ENCODE results near the gene ARID5B.

The ARID5B gene

DNA sequence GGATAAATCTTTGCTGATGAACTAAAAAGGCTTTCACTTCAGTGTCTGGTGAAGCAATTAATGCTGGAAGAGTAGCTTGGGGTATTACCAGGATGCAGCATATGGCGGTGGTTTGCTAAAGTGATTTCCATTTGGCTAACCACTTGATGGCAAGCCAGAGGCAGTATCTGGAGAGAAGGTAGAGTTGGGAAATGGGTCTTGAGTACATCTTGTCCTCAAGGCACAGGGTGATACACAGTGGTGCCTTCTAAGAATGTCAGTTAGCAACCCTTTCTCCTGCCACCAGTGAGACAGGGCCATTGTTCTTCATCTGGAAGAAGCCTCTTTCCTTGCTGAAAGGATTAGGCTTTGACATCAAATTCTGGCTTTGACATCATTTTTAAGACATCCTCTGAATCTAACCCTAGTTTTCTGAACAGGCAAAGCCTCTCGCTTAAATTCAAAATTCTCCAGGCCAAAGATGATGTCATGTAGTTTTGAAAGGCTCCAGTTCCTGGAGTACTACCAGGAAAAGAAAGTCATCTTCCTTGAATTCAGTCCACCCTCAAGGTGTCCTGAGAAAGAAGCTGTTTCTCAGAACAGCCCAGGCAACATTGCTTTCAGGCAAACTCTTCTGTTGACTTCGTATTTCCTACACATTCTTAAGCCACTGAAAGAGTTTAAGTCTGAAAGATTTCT, 162.4 kb downstream of the ARID5B start:
- DNase-seq = no peak

DNA sequence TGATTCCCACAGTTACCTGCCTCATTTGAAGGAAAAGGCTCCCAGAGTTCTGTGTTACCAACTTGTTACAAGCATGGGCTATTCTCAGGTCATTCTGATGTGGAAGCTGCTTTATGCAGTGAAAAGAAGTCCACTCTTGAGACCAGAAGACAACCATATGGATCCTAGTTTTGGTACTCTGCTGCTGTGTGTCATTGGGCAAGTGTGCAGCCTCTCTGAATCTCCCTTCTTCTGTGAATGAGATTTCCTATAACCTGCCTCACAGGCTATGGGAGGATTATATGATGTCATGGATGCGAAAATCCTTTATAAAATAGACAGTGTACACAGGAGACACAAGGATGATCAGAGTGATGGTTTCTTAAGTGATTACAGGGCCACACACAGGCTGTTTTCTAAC, 166.1 kb downstream of the ARID5B start:
- no peak for DNase-seq

DNA sequence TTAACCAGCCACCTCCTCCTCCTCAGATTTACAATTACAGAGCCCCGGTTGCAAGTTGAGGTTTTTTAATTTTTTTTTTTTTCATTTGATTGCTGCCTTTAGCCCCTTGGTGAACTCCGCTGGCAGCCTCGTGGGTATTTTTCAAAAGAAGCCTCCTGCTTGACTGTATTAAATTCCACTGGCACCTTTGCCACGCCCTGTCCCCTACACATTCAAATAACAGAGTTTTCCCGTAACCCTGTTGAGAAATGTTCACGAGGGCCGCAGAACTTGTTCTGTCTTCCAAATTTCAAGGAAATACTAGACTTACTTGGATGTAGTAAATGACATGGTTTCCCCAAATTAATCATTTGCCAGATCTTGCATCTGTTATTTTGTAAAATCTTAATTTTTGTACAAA, 167.0 kb downstream of the ARID5B start:
- DNase-seq = no peak

DNA sequence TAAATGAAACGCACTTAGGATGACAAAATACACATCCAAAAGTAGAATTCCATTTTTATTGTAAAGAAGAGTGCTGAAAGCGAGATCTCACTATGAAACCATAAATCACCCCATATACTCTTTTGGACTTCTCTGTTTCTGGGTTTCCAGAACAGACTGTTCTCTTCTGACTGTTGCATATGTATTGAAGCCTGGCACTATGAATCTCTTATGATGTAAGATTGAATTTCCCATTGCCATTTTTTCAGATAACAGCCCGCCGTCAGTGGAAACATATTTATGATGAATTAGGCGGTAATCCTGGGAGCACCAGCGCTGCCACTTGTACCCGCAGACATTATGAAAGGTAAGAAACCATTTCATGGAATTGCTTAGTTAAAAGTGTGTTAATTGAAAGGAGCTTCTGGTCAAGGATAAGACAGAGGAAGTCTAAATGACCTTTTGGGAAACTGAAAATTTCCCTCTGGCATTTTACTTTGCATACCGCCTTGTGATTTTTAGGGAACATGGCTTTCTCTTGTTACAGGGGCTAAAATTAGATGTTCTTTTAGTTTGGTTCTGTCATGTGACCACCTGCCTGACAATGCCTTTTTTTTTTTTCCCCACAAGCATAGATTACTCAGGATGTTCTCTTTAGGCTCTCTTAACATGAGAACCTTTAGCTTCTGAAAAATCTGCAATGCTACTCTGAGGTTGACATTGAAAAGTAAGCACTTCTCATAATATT, 168.1 kb downstream of the ARID5B start:
- no peak for DNase-seq

- DNase-seq = no peak
Measured at GRCh38 chr10:62071846-62072281, 170.4 kb downstream of the ARID5B start.

DNA sequence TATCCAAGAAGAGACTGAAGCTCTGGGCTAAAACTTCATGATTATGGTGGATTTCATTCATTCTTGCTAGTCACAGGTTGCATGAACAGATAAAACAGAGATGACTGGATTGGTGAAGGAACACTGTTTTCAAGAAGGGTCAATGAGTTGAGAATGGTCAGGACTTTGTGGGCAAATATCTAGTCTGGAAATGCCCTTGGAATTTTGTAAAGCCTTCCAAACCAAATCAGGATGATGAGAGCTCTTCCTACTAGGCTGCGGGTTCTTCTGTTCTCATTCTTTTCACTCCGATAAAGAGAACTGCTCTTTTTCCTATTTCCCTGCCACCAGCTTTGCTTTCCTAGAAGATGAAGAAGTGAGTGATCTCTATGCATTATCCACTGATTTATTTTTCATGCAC, 171.4 kb downstream of the ARID5B start:
- DNase-seq = peak in 1 of 51 donors; percentile 52

GRCh38 chr10:62073429-62073828, 171.9 kb downstream of the ARID5B start:
- DNase-seq = peak in 2 of 51 donors; percentile 42 to 59

- no peak for DNase-seq
Measured at GRCh38 chr10:62075414-62075813, 173.9 kb downstream of the ARID5B start.

DNA sequence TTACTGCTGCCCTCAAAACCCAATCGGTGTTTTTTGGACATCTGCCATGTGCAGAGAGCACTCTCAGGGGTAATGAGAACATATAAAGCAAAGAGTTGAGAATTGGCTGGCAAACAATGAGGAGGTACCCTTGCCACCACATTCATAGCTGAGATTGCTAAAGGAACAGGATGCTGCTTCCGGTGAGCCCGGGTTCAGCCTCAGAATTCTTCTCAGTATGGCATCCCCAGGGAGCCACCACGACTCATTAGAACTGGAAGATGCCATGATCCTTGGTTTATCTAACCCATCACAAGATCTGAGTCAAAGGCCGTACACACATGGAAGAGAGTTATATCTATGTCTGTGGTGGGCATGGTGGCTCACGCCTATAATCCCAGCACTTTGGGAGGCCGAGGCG, 174.4 kb downstream of the ARID5B start:
- no peak for DNase-seq

GRCh38 chr10:62076891-62077290, 175.4 kb downstream of the ARID5B start:
- DNase-seq = no peak

GRCh38 chr10:62077330-62078015, 176.0 kb downstream of the ARID5B start:
- DNase-seq = no peak

DNA sequence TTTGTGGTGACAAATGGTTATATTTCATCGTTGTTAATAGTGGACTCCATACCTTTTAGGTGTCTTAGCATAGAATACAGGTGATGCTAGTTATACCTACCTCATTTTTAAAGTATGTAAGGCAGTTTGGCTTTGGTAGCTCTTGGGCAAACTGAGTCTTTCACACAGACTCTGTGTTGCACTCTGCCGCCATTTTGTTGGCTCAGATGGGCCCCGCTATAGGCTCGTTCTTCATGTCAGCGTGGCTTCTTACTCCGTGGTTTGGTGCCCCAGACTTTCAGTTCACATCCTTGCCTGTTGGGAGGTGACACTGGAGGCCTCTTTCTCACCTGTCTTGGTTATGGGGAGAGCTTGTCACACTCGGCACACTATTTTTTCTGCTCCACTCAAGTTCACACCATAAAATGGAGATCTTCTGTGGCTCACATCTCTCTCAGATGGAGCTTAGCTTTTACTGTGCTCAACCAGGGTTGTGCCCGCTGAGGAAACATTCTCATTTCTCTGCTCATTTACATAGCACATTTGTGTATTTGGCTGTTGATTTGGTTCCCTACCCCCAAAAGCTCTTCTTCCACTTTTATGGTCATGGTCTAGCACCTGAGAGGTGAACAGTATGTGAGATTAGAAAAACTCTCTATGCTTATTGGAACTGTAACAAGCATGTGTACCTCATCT, 178.5 kb downstream of the ARID5B start:
- DNase-seq = no peak

DNA sequence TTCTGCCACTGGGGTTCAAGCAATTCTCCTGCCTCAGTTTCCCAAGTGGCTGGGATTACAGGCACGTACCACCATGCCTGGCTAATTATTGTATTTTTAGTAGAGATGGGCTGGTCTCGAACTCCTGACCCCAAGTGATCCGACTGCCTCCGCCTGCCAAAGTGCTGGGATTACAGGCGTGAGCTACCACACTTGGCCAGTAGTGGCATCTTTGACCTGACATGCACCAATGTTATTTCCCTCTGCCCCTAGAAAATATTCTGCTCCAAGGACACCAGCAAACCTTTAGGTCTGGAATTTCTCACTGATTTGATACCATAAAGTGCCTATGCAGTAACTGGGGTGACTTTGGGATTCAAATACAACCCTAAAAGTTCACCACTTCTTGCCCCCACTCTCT, 179.4 kb downstream of the ARID5B start:
- DNase-seq = no peak

DNA sequence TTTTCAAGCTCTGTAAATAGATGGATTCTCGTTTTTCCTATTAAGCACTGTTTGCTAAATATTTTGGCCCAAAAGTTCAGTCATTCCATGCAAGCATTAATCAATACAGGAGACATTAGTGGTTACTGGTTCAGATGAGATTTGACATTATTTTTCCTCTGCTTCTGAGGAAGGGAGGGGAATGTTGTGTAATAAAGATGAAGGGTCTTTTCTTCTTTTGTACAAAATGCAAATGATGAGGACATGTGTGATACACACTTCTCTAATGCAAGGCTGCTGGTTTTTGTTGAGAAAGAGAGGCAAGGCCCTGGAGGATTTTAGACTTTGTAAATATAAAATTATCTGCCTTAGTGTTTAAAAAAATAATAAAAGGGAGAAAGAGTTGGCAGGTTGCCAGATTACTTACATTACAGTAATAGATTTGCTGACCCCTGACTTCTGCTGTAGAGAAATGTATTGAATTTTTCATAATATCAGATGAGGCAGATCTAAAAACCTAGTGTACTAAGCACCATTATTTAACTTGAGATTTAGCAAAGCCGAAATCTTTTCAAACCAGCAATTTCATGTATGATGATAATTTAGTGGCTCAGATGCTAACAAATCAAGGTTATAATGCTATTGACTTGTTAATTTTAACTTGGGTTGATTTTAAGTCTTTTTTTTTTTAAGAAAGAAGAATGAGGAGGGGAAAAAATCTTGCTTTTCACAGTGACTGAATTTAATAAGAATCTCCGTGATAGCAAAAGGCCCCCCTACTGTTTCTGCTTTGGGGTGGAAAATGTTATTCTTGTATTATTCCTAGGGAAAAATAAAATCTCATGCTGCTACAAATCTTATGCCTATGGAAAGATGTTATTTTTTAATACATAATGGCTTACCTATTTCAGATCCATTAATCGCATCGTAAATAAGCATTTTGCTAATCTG, 180.1 kb downstream of the ARID5B start:
- no peak for DNase-seq

DNA sequence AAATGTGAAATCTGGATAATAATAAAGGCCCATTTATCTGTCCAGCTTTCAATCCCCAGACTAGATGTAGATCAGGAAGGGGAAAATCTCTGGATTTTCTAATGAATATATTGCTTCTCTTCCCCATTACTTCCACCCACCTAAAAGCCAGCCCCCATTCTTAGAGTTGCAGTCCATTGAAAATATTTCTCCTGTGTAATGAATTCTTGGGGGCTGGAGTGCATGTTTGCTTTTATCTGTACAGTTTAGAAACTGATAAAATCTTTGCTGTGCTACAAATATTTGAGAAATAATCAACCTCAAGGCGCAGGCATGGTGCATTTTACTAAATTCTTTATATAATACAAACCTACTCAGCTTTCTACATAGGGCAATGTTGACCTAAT, 180.8 kb downstream of the ARID5B start:
- DNase-seq = no peak

DNA sequence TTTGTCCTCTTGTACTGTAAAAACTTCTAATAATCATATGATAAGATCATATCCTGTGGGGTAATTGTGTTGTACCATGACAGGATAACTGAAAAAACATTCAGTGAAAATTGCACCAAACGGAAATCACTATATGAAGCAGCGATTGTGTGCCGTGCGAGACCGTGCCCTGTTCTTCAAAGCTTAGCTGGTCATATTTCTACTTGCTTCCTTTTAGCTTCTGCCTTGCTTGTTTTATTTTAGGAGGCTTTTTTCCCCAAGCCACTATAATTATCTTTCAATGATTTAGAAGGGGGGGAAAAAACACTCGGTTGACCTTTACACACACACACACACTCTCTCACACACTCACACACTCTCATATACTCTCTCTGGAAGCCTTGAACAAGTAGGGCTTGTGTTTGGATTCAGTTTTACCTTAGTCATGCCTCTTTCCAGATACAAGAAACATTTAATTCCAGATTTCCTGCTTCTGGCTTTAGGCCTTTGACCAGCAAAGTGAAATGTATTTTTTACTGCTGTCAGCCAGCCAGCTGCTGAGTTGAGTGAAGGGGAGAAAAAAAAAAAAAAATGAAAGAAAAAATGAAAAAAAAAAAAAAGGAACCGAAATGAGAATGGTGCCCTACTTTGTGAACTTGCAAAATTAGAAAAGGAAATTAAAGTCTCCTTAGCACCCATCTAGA, 181.4 kb downstream of the ARID5B start:
- no peak for DNase-seq

GRCh38 chr10:62083412-62084267, 182.1 kb downstream of the ARID5B start:
- DNase-seq = peak in 1 of 51 donors; percentile 20

- DNase-seq = no peak
Measured at GRCh38 chr10:62084451-62084850, 183.0 kb downstream of the ARID5B start.

GRCh38 chr10:62085404-62085803, 183.9 kb downstream of the ARID5B start:
- DNase-seq = no peak

Measured in hypothalamus (tissue), 51 donors.